H4 (cell line): ENCODE measurements around the gene ZNF205. TPM values are rescaled to one million over a fixed set of nuclear protein-coding genes. Genes with fewer than 3 reads are reported as not detected.
"Not testable (repeated sequence)": the region's sequence is repeated elsewhere in the genome, so short reads cannot be mapped to it uniquely, and the experiment has no call there.

ENCODE experiments used
- DNase-seq: peaks from one replicate; pipeline ENCODE4 v3.0.0-alpha.2; 2015; ENCODE audit warnings: low spot score
- total RNA-seq: library from RNA; depleted of rRNA; stranded (reverse); fragments of >200 nt; shearing (Covaris generic); gene quantifications from 2 replicates; pipeline ENCODE4 v1.2.3, GENCODE V29; 2014

ZNF205 gene
- total RNA-seq, 1 experiment from 2014 or later: 5.2 TPM

DNA sequence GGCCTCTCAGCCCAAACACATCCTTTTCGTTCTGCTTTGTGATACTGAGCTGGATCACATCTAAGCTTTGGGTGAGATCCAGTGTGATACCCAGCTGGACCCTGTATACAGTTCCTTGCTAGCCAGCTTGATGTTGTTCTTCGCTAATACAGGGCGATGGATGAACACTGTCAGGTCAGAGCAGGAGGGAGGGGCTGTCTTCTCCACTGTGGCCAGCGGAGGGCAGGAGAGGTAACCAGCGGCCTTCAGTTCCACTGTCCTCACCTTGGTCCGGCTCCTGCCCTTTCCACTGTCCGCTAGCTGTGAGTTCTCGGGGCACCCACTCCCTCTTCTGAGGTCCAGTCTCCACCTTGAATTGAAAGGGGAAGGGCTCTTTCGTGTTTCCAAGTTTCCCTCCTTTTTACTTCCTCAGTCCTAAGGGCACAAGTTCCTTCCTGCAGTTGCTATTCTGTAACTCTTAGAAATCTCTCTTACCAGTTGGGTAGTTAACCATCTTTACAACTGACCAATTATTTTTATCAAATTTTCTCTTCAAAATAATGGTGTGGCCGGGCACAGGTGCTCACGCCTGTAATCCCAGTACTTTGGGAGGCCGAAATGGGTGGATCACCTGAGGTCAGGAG, 19.5 kb downstream of the ZNF205 start:
- peak; percentile 50 for DNase-seq

DNA sequence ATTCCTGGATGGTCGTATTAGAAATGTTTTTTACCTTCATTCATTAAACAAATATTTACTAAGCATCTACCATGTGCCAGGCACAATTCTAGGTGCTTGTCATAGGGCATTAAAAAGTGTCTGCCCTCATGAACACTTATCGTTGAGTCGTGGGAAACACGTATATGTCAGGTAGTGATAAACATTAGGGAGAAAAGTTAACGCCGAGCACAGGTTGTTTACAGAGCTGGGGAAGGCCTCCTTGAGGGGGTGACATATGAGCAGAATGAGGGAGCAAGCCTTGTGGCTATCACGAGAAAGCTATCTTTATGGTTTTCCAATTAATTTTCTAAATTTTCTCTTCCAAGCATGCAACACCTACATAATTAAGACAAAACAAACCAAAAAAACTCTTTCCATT, 21.5 kb downstream of the ZNF205 start:
- DNase-seq: no peak

DNA sequence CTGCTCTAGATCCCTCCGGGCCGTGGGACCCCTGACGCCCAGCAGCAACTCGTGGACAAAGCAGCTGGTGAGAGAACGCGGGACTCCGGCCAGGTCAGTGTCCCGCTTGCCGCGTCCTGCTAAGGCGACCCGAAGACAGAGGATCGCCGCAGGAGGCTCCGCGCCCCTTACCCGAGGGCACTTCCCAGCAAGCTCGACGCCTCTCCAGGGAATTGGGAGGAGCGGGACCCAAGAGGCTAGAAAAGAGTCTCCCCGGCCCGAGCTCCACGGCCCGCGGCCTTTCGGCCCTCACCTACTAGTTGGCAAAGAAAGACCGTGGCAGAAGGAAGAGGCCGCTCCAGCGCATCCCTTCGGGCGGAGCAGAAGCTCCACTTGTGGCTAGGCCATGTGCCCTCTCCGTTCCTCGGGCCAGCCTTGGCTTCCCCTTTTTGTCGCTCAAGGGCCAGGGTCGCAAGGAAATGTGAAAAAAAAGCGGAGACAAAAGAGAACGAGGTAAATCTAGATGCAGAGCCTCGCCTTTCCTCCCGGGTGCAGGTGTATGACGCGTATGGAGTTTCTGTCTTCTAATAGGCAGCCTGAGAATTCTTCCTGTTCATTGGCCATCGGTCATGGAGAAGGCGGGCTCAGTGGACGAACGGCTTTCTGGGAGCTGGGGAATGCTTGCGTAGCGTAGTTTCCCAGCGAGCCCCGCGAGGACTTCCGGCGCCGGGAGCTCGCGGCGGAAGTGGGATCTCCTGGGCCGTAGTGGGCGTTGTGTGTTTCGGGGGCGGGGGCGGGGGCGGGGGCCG, 22.1 kb downstream of the ZNF205 start, which contains the start of gene ZNF213:
Gene ZNF213 (plus strand): TSS at position 692 of the 788 bp plus-strand sequence. CDS start 2,252 bp downstream, outside the sequence.
- peak; percentile 99 for DNase-seq

DNA sequence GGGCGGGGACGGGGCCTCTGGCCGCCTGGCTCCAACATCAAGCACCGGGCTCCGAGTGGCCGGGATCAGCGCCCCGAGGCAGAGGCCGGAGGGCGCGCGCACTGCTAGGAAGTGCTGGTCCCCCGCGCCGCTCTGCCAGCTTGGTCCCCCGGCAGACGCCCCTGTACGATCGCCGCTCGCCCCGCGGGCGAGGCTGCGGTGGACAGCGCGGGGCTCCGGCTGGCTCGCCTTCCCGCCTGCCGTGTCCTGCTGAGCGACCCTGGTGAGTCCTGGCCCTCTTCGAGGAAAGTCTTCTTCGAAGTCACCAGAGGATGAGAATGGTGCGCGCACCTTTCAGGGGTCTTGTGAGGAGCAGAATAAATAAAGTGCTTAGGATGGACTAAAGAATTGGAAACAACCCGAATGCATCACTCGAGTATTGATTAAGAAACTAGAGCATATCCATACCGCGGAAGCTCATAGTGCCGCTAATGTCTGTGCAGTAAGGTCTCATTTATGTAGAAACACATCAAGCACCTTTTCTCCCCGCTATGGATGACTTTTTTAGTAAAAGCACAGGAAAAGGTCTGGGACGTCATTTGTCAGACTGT, 22.8 kb downstream of the ZNF205 start:
- no peak for DNase-seq

DNA sequence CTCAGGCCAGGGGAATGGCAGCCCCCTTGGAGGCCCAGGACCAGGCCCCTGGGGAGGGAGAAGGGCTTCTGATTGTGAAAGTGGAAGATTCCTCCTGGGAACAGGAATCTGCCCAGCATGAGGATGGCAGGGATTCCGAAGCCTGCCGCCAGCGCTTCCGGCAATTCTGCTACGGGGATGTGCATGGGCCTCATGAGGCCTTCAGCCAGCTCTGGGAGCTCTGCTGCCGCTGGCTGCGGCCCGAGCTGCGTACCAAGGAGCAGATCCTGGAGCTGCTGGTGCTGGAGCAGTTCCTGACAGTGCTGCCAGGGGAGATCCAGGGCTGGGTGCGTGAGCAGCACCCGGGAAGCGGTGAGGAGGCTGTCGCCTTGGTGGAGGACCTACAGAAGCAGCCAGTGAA, 24.9 kb downstream of the ZNF205 start:
- no peak for DNase-seq

DNA sequence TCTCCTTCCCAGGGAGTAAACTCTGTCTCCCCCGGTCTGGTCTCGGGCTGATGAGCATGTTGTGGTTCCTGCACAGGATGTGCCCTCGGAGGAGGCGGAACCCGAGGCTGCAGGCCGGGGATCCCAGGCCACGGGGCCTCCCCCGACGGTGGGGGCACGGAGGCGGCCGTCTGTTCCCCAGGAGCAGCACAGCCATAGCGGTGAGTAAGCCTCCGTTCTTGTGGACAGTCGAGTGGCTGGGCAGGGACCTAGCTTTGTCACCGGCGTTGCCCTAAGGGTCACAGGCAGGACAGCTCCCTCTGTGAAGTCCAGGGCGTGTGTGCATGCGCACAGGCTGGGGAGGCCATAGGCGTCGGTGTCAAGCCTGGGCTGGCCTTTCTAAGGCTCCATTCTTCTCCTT, 26.0 kb downstream of the ZNF205 start:
- DNase-seq: no peak

DNA sequence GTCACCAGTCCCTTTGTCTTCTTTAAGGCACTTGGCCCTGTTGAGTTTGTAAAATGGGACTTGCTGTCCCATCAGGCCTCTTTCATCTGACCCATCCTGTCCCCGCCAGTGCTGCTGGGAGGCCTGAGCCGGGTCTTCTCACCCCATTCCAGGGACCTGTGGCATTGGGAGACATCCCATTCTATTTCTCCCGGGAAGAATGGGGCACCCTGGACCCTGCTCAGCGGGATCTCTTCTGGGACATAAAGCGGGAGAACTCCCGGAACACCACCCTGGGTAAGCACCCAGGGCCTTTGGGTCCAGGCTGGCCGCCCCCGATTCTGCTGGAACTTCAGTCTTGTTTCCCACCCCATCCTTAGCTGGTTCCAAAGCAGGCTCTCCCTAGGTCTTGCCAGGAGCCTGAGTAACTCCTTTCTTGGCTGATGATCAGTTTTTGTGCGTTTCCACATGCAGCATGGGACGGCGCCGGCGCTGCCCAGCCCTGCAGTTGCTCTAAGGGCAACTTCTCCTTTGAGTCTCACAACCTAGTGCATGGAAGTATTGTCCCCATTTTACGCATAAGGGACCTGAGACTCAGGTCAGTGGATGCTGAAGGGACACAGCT, 26.5 kb downstream of the ZNF205 start:
- DNase-seq: no peak

DNA sequence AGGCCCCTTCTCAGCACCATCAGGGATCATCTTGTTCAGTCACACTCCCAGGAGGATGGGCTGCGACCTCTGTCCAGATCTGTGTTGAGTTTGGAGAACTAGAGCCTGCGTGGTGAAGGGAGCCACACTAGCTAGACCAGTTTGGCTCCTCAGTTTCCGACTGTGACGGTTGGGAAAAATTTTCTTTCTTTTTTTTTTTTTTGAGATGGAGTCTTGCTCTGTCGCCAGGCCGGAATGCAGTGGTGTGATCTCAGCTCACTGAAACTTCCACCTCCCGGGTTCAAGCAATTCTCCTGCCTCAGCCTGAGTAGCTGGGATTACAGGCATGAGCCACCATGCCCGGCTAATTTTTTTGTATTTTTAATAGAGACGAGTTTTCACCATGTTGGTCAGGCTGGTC, 27.2 kb downstream of the ZNF205 start:
- not testable (repeated sequence) for DNase-seq

DNA sequence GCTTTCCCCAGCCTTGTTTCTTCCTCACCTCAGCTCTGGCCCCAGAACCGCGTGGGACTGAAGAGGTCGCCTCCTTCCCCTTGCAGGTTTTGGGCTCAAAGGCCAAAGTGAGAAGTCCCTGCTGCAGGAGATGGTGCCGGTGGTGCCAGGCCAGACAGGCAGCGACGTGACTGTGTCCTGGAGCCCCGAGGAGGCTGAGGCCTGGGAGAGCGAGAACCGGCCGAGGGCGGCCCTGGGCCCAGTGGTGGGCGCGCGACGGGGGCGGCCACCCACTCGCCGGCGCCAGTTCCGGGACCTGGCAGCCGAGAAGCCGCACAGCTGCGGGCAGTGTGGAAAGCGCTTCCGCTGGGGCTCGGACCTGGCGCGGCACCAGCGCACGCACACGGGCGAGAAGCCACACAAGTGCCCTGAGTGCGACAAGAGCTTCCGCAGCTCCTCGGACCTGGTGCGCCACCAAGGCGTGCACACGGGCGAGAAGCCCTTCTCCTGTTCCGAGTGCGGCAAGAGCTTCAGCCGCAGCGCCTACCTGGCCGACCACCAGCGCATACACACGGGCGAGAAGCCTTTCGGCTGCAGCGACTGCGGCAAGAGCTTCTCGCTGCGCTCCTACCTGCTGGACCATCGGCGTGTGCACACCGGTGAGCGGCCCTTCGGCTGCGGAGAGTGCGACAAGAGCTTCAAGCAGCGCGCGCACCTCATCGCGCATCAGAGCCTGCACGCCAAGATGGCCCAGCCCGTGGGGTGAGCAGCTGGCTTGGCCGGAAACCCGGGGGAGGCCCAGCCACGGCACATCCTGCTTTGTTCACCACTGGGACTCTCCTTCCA, 28.4 kb downstream of the ZNF205 start:
- no peak for DNase-seq

DNA sequence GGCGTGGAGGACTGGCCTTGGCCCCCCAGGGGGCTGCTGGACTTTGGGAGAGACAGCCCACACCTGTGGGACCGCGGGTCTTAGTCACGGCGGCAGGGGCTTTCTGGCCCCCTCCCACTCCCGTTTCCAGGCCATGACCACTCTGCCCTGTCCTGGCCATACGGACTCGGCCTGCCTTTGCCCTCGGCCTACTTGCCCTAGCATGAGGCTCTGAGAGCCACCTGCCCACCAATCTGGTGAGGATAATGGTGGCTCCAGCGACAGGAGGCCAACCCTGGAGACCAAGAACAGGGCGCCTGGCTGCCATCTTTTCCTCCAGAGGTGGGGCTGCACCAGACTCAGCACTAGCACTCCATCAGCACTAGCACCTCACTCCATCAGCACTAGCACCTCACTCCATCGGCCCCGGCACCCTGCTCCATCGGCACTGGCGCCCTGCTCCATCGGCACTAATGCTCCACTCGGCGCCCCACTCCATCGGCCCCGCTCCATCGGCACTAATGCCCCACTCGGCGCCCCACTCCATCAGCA, 29.5 kb downstream of the ZNF205 start:
- no peak for DNase-seq

DNA sequence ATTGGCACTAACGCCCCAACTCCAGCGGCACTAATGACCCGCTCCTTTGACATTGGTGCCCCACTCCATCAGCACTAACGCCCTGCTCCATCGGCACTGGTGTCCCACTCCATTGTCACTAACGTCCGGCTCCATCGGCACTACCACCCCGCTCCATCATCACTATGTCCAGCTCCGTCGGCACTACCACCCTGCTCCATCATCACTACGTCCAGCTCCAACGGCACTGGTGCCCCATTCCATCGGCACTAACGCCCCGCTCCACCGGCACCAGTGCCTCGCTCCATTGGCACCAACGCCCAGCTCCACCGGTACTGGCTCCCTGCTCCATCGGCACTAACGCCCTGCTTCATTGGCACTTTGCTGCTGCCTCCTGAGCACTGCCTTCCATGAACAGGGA, 29.9 kb downstream of the ZNF205 start:
- DNase-seq: no peak

DNA sequence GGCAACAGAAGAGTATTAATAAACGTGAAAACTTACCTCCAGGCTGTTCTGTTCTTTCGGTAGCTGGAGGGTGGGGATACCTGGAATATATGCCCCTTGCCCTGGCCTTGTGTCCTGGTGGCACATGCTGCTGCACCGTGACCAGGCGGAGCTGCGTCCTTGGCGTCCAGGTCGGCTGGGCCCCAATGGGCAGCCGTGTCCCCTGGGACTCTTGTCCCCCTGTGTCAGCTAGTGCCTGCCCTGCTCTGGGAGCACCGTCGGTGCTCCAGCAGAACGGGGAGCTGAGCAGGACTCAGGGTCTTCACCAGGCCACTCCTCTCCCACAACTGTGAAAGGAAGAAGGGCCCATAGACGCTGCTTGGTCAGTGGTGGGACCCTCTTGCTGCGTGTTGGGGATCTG, 30.4 kb downstream of the ZNF205 start:
- DNase-seq: no peak

DNA sequence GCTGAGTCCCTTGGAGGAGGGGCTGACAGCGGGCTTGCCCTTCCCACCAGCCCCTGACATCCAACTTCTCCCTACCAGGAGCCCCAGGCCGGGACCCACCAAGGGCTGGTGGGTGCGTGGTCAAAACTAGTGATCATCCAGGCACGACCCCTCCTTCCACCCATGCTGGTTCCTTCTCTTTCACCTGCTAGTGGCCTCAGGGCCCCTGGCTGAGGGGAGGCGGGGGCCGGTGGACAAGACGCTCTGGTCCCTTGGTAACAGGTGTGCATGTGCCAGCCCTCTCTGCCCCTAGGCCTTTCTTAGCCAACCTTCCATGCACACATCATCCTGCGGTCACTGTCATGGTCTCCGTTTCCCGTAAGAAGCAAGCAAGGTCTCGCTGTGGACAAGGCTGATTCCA, 30.8 kb downstream of the ZNF205 start:
- DNase-seq: no peak

DNA sequence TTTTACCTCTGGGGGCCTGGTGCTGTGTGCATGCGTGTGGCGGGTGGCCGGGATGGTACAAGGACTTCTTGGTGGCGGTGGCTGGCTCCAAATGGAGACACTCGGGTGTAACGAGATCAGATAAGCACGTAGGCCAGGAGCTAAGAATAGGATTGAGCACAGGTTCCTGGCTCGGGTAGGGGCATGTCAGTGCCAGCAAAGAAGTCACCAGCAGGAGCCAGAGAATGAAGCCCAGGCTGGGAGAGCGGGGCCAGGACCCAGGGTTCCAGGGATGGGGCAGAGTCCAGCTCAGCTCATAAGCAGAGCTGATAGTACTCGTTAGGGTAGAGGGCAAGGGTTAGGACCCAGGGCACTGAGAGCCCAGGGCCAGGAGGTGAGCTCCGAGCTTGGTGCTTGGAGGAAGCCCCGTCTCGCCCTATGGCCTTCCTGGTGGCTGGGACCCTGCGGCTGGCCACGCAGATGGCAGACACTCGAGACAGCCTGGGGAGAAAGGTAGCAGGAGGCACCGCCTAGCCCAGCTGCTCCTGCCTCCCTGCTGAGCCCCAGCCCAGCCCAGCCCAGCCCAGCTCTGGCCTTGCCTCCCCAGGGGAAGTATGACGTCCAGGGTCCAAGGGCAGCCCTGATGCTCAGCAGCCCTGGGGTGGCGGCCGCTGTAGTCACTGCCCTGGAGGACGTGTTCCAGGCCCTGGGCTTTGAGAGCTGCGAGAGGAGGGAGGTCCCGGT, 31.4 kb downstream of the ZNF205 start:
- DNase-seq: no peak

DNA sequence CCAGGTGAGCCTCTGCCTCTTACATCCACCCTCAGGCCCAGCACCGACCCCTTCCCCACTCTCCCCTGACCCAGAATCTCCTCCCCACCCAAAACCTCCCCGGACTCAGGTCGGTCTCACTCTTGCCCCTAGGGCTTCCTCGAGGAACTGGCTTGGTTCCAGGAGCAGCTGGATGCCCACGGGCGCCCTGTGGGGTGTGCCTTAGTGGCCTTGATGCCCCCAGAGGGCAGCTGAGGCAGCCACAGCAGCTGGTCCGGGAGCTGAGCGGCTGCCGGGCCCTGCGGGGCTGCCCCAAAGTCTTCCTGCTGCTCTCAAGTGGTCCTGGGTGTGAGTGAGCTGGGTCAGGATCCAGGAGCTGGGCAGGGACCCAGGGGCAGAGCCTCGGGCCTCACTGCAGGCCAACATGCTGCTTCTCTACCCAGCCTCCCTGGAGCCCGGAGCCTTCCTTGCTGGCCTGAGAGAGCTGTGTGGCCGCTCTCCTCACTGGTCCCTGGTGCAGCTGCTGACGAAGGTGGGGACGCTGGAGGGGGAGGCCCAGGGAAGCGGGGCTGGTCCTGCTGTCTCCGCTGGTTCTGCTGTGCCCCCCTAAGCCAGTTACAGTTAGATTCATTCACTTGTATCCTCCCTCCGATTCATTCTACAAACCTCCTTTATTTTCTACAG, 32.1 kb downstream of the ZNF205 start:
- DNase-seq: no peak

DNA sequence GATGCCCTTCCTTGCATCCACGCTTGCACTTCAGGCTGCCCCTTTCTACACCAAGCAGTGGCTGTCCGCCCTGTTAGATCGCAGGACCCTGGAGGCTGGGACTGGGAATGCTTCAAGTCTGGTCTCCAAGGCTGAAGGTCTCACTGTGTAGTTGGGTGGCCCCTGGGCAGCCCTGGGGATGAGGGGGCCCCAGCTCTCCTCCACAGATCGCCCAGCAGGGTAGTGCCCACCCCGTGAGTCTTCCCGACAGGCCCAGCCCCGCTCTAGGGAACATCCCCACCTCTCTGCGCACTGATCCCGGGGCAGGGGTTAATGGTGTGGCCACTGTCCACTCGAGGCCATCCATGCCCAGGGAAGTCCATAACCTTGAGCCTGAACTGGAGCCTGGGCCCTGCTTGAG, 32.8 kb downstream of the ZNF205 start:
- no peak for DNase-seq

DNA sequence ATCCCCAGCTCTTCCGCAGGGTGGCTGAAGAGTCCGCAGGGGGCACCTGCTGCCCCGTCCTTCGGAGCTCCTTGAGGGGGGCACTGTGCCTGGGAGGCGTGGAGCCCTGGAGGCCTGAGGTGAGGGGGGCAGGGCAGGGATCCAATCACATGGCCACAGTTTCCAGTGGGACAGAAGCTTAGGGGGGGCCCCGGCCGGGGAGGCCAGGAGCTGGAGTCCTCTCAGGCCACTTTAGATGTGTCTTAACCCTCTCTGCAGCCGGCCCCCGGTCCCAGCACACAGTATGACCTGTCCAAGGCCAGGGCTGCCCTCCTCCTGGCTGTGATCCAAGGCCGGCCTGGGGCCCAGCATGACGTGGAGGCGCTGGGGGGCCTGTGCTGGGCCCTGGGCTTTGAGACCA, 33.3 kb downstream of the ZNF205 start:
- DNase-seq: no peak

DNA sequence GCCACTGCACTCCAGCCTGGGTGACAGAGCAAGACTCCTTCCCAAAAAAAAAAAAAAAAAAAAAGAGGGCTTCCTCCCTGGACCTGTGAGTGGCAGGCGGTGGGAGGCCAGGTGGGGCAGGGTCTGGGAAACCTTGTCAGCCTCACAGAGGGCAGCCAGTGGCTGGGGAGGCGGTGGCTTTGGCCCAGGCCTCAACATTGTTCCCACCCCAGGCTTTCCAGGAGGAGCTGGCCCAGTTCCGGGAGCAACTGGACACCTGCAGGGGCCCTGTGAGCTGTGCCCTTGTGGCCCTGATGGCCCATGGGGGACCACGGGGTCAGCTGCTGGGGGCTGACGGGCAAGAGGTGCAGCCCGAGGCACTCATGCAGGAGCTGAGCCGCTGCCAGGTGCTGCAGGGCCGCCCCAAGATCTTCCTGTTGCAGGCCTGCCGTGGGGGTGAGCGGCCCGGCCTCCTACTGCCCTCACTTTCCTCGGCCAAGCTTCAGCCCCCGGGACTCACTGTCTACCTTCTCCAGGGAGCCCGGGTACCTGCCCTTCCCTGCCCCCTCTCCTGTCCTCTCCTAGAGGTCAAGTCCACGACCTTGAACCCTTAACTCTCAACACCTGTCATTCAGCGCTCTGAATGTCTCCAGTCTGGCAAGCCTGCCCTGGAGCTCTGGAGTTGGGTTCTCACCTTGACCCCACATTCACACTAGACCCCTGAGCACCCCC, 34.8 kb downstream of the ZNF205 start:
- no peak for DNase-seq

DNA sequence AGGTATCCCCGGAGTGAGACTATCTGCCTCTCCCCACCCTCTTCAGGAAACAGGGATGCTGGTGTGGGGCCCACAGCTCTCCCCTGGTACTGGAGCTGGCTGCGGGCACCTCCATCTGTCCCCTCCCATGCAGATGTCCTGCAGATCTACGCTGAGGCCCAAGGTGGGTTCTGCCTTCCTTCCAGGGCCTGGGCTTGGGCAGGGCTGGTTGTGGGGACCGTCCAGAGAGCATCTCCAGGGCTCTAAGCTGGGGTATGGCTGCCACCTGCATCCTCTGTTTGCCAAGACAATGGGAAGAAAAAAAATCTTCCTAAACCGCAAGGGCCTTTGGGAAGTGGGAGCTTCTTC, 35.3 kb downstream of the ZNF205 start:
- DNase-seq: no peak
